ENCODE measurements around the gene MYLK. TPM values are rescaled to one million over a fixed set of nuclear protein-coding genes. Genes with fewer than 3 reads are reported as not detected.

The MYLK gene
- total and polyA plus RNA-seq, 2 of the 4 experiments (the other 2 are of a cell fraction) = 299 to 484 TPM

DNA sequence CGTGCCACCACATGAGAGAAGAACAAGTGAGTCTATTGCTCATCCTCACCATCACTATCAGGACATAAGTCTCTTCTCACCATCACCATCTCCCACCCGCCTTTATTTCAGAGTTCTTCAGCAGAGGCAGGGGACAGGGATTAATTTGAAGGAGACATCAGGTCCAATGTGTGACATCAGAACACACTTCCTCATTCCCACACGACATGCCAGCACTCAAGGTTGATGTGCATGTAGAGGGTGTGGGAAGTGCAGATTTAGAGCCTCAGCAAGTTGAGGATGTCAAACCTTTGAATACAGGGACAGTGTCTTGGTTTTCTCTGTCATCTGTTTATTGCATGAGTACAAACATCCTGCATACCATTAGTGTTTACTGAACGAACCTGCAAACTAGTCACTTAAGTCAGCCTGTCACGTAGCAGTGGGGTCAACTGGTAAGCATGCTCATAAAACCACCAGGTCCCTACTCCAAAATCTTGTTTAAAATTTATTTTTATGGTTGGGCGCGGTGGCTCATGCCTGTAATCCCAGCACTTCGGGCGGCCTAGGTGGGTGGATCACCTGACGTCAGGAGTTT lies 104.4 kb downstream of the MYLK start:
- H3K23ac ChIP-seq (ENCODE audit: low read depth, low read length) = no peak overlapping the region
- no peak overlapping the region; the same call in 1 of the 2 replicates for H3K27ac ChIP-seq (ENCODE audit: insufficient read depth, low read length)
- H3K79me1 ChIP-seq (ENCODE audit: low read depth in 1 of 2, low read length in 2 of 2) = peaks cover 51 to 74% of the 10 kb centered on the region in 2 experiments
- peak overlapping the region; percentile 87 for H3K4ac ChIP-seq (ENCODE audit: low read depth, low read length)
- DNase-seq (no peak), ATAC-seq (ENCODE audit: low read depth) (no peak)
- 0 out of 2 replicates have a peak overlapping the region, but pooled peaks have one; percentile 2 for H3K9ac ChIP-seq (ENCODE audit: low read depth, low read length)
- CTCF ChIA-PET = no interaction called here
- H2BK120ac ChIP-seq (ENCODE audit: low read depth, low read length) = peak overlapping the region; percentile 88
- H4K5ac ChIP-seq (ENCODE audit: low read depth, low read length) = peak overlapping the region; percentile 51
- peak overlapping the region; percentile 23; the same call in 2 of the 3 replicates for H2BK15ac ChIP-seq (ENCODE audit: low read depth, low read length)
- H2BK5ac ChIP-seq (ENCODE audit: low read depth, low read length, poor library complexity, severe bottlenecking) = peak overlapping the region; percentile 59
- peaks cover 44% of the 10 kb centered on the region for H3K9me1 ChIP-seq (ENCODE audit: insufficient read depth, low read length)
- no peak overlapping the region for H3K4me2 ChIP-seq (ENCODE audit: low read depth, low read length)
- H2AK5ac ChIP-seq (ENCODE audit: low read depth, low read length) = peak overlapping the region; percentile 80
- H3K36me3 ChIP-seq (ENCODE audit: control insufficient read depth, insufficient read depth, low read length) = peaks cover 38% of the 10 kb centered on the region
- WGBS, 2 experiments (ENCODE audit: extremely low coverage in 2 of 2, insufficient read length in 1 of 2) = no CpG with 5 or more reads among the region's 10 CpGs
- no peak overlapping the region for H2AFZ ChIP-seq (replicated peaks; ENCODE audit: low read length, poor library complexity)
- H2BK20ac ChIP-seq (ENCODE audit: low read depth, low read length) = peak overlapping the region; percentile 41
- H3K9me3 ChIP-seq (ENCODE audit: control insufficient read depth, insufficient read depth, low read length) = no peaks in the 10 kb centered on the region
- intact Hi-C loops (cut with micrococcal nuclease) = loop anchor here (5.0 kb wide), 1 partner anchor 103 kb away; the partner anchor contains the start of gene MYLK
- BruUV-seq (replicated peaks) = no TSS peak
- H3K27me3 ChIP-seq (ENCODE audit: control insufficient read depth, insufficient read depth, low read length) = no peaks in the 10 kb centered on the region
- peak overlapping the region; percentile 87 for H3K18ac ChIP-seq (ENCODE audit: low read depth, low read length)
- H4K20me1 ChIP-seq (ENCODE audit: insufficient read depth, low read length) = peaks cover 7% of the 10 kb centered on the region; the same call in 1 of the 2 replicates
- dilution Hi-C loops (cut with HindIII; ENCODE audit: low sequenced_read_pairs, unreplicated experiment) = no loop called here
- H4K8ac ChIP-seq (ENCODE audit: low read depth in 2 of 2, low read length in 2 of 2) = peak overlapping the region; percentile 8 to 61
- H4K91ac ChIP-seq (ENCODE audit: insufficient read depth, low read depth, low read length) = peak overlapping the region; percentile 74
- no peak overlapping the region for H2AK9ac ChIP-seq (replicated peaks; ENCODE audit: low read depth, low read length, poor library complexity)
- H3K4me1 ChIP-seq (ENCODE audit: control insufficient read depth, insufficient read depth, low read length) = peaks cover 38% of the 10 kb centered on the region
- no peak overlapping the region; the same call in 1 of the 2 replicates for H3K56ac ChIP-seq (ENCODE audit: extremely low read depth, insufficient read depth, low read length)
- in situ Hi-C loops (cut with MboI; ENCODE audit: low sequenced_read_pairs) = no loop called here
- no peak overlapping the region for H3K4me3 ChIP-seq (ENCODE audit: insufficient read depth, low read depth, low read length)
- TF ChIP-seq CEBPB (IDR thresholded peaks at IDR 0.05; ENCODE audit: low read depth, low read length) (no peak), CHD1 (IDR thresholded peaks at IDR 0.05; ENCODE audit: low read depth, low read length) (no peak), FOS (IDR thresholded peaks at IDR 0.05; ENCODE audit: low read depth, low read length) (no peak), RFX5 (IDR thresholded peaks at IDR 0.05; ENCODE audit: low read depth, low read length) (no peak)
- TF ChIP-seq, protein P1, sequence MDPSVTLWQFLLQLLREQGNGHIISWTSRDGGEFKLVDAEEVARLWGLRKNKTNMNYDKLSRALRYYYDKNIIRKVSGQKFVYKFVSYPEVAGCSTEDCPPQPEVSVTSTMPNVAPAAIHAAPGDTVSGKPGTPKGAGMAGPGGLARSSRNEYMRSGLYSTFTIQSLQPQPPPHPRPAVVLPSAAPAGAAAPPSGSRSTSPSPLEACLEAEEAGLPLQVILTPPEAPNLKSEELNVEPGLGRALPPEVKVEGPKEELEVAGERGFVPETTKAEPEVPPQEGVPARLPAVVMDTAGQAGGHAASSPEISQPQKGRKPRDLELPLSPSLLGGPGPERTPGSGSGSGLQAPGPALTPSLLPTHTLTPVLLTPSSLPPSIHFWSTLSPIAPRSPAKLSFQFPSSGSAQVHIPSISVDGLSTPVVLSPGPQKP (IDR thresholded peaks at IDR 0.05; ENCODE audit: borderline replicate concordance, low read depth, low read length) = no peak
- POLR2A ChIA-PET (ENCODE audit: unreplicated experiment) = interaction anchor here (0.6 kb wide), 1 partner anchor 55 kb away, joined by 3 read pairs; no protein-coding TSS in a partner anchor
- peak overlapping the region; percentile 57 for H3K14ac ChIP-seq (replicated peaks; ENCODE audit: low read depth, low read length)

All from IMR-90 (cell line).